GM12872 (cell line): Measurements from ENCODE around the gene TACC3.

Experiments used
- TF ChIP-seq, protein P1 (sequence below): IDR thresholded peaks from 3 replicates; pipeline ENCODE4 v1.5.1; 2011; ENCODE audit warnings: low read depth, mild to moderate bottlenecking, low read length, moderate library complexity; ENCODE audit not compliant: insufficient read depth

TACC3 gene

GRCh38 chr4:1777822-1778641, 56.7 kb downstream of the TACC3 start:
- TF ChIP-seq, protein P1, sequence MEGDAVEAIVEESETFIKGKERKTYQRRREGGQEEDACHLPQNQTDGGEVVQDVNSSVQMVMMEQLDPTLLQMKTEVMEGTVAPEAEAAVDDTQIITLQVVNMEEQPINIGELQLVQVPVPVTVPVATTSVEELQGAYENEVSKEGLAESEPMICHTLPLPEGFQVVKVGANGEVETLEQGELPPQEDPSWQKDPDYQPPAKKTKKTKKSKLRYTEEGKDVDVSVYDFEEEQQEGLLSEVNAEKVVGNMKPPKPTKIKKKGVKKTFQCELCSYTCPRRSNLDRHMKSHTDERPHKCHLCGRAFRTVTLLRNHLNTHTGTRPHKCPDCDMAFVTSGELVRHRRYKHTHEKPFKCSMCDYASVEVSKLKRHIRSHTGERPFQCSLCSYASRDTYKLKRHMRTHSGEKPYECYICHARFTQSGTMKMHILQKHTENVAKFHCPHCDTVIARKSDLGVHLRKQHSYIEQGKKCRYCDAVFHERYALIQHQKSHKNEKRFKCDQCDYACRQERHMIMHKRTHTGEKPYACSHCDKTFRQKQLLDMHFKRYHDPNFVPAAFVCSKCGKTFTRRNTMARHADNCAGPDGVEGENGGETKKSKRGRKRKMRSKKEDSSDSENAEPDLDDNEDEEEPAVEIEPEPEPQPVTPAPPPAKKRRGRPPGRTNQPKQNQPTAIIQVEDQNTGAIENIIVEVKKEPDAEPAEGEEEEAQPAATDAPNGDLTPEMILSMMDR = no peak

DNA sequence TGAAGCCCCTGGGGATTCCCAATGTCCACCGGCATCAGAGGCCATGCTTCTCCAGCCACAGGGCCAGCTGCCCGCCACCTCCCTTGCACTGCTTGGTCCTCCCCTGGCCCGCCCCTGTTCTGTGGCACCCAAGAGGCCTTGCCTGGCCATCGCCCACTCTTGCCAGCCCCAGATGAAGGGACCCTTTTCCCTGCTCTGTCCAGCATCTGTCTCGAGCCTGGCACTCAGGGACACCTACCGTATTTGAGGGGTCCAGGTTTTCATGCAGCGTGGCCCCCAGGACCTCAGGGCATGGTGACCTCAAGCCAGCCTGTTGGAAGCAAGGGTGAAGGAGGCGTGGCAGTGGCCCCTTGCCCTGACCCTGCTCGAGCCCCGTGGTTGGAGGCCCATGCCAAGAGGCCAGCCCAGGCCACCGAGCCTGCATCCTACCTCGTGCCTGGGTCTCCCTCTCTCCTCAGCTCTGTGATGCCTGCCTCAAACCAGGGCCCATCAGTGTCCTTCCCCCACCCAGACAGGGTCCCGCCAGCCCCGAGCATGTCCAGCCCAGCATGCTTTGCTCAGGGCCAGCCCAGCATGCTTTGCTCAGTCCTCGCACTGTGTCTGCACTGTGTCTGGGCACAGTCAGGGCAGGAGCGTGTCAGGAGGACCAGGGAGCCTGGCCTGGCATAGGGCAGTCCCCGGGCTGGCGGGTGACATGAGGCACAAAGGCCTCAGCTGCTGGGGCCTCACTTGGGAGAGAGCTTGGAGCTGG, 57.5 kb downstream of the TACC3 start:
- TF ChIP-seq, protein P1 = no peak

DNA sequence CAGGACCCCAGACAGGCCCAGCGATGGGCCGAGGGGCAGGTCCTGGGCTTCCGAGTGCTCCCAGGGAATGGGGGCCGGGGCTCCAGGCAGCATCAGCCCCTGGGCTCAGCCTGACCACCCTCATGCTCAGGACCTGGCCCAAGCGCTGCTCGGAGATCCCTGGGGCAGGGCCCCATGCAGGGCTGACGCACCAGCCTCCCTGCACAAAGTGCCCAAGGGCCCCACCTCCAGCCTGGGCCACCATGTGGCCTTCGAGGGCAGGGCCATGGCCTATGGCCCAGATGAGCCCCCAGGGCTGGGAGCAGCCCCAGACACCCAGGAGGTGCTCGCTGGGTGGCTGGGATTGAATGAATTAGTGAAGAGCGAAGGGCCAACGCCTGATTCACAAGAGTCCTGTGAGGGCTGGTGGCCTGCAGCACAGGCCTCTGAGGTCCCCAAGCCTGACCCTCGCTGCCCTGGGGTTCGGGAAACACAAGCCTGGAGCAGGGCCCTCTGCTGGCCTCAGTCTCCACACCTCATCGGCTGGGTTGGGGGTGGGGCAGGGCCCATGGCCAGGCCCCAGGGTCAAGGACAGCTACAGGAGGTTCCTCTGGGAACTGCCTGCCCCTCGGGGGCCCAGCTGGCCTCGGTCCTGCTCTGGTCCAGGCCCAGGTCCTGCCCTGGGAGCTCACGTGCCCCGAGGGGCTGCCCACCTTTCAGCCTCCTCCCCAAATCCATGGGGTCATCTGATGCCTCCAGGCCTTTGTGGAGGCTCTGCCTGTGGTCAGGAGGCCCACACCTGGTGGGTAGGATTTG, 58.5 kb downstream of the TACC3 start:
- TF ChIP-seq, protein P1 = no peak

DNA sequence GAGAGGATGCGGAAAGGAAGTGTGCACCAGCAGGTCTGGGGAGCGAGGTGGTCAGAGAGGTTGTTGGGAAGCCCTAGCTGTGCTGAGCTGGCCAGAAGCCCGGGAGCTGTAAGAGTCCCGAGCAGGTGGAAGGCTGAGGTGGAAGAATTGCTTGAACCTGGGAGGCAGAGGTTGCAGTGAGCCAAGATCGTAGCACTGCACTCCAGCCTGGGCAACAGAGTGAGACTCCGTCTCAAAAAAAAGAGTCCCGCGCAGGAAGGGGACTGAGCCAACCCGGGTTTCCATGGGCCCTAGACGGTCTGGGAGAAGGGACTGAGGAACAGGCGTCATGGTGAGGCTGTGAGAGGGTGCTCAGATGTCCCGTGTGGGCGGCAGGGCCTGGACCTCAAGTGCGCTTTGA, 59.1 kb downstream of the TACC3 start:
- TF ChIP-seq, protein P1 = no peak

GRCh38 chr4:1783015-1783414, 61.7 kb downstream of the TACC3 start:
- TF ChIP-seq, protein P1 = no peak

GRCh38 chr4:1783970-1784369, 62.6 kb downstream of the TACC3 start:
- TF ChIP-seq, protein P1 = no peak

GRCh38 chr4:1784395-1784788, 63.1 kb downstream of the TACC3 start:
- TF ChIP-seq, protein P1 = no peak
